BJ (cell line): Measurements from ENCODE around the gene CHST8. TPM values are rescaled to one million over a fixed set of nuclear protein-coding genes. Genes with fewer than 3 reads are reported as not detected.

ENCODE experiments used
- CTCF ChIA-PET: fragments of 350-600 bp; formaldehyde crosslinking; extraction: SDS; loops from one replicate; lab custom pipeline; 2021; ENCODE audit warnings: antibody characterized with exemption, inconsistent platforms; lab: Yijun Ruan, JAX
- POLR2A ChIA-PET: fragments of 300-600 bp; sonication (Branson Sonifier 250); formaldehyde crosslinking; extraction: SDS; loops from one replicate; lab custom pipeline; 2021; ENCODE audit warnings: antibody characterized with exemption; lab: Charles Lee
- DNase-seq: peaks from one replicate; pipeline ENCODE4 v3.0.0-alpha.2; 2011; ENCODE audit warnings: low read depth
- H3K27me3 ChIP-seq: 2 replicates; pipeline ENCODE4 v1.6.0; 2011; ENCODE audit warnings: low read length; ENCODE audit not compliant: control insufficient read depth, insufficient read depth
- H3K36me3 ChIP-seq: 2 replicates; pipeline ENCODE4 v1.5.1; 2011; ENCODE audit warnings: low read length; ENCODE audit not compliant: control insufficient read depth, insufficient read depth
- H3K4me3 ChIP-seq: 2 replicates; pipeline ENCODE4 v1.5.1; 2011; ENCODE audit warnings: low read depth, mild to moderate bottlenecking, control low read depth, low read length
- polyA plus RNA-seq: library from polyadenylated mRNA; depleted of rRNA; stranded (reverse); fragments of >200 nt; gene quantifications from 2 replicates; pipeline ENCODE4 v1.2.3, GENCODE V29; 2011
- TF ChIP-seq, protein P1 (sequence below): IDR thresholded peaks from 2 replicates; pipeline ENCODE4 v1.5.1; 2011; ENCODE audit warnings: low read depth, mild to moderate bottlenecking, control low read depth, inconsistent platforms, low read length, moderate library complexity; ENCODE audit not compliant: insufficient read depth

CHST8 gene
- polyA plus RNA-seq, 1 experiment: 0.09 TPM

DNA sequence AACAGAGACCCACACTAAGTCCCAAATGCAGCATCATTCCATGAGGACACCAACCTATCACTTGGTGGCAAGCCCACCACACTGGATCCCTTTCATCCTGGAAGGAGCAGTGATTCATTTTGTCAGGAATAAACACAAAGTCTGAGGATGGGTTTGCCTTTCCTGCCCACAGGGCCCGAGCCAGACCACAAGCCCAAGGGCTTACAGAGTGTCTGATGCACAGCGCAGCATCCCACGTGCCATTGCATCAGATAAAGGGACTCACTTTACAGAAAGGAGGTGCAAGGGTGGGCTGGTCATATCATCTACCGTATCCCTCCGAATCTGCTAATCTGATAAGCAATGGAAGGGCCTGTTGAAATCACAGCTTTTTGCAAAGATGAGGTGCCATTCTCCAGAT lies 162.7 kb downstream of the CHST8 start:
- ChIA-PET CTCF (interaction anchor here (0.9 to 2.9 kb wide), 5 partner anchors 10 to 312 kb away, joined by 3 to 17 read pairs (median 5); no protein-coding TSS in a partner anchor), POLR2A (no interaction called here)
- peaks cover 2% of the 10 kb centered on the region; the same call in 1 of the 2 replicates for H3K27me3 ChIP-seq

DNA sequence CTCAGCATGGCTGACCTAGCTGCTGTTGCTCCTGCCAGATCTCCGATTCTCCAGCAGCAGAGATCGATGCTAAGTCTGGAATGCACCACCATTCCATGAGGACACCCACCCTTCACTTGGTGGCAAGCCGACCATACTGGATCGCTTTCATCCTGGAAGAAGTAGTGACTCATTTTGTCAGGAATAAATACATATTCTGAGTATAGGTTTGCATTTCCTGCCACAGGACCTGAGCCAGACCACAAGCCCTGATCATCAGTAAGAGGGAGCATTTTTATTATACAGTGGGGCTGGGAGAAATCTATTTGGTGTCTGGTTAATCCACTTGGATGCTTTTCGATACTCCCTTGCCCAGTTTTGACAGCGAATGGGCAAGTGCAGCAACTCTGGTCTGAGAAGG lies 164.0 kb downstream of the CHST8 start:
- TF ChIP-seq, protein P1, sequence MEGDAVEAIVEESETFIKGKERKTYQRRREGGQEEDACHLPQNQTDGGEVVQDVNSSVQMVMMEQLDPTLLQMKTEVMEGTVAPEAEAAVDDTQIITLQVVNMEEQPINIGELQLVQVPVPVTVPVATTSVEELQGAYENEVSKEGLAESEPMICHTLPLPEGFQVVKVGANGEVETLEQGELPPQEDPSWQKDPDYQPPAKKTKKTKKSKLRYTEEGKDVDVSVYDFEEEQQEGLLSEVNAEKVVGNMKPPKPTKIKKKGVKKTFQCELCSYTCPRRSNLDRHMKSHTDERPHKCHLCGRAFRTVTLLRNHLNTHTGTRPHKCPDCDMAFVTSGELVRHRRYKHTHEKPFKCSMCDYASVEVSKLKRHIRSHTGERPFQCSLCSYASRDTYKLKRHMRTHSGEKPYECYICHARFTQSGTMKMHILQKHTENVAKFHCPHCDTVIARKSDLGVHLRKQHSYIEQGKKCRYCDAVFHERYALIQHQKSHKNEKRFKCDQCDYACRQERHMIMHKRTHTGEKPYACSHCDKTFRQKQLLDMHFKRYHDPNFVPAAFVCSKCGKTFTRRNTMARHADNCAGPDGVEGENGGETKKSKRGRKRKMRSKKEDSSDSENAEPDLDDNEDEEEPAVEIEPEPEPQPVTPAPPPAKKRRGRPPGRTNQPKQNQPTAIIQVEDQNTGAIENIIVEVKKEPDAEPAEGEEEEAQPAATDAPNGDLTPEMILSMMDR: no peak
- POLR2A ChIA-PET: no interaction called here
- no peak for DNase-seq

More for the DNA sequence above, 162.7 kb downstream of the CHST8 start:
- Histone ChIP-seq H3K36me3 (no peaks in the 10 kb centered on the region), H3K4me3 (no peak overlapping the region)
- TF ChIP-seq, protein P1: no peak
- no peak for DNase-seq

DNA sequence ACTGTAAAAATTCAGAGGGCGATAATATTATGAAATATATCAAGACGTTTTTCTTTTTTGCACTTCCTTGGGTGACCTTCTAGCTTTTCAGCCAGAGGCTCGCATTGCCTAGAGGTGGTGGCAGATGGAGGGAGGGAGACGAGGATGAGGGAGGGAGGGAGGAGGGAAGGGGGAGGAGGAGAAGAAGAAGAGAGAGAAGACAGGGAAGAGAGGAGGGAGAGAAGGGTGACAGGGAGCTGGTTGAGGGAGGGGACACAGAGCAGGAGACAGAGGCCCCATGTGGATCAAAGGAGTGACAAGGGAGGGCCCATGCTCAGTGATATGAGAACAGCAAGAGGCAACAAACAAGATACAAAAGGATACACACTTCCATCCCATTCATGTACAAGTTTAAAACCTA lies 166.9 kb downstream of the CHST8 start:
- POLR2A ChIA-PET: no interaction called here
- DNase-seq: no peak
- Histone ChIP-seq H3K36me3 (no peaks in the 10 kb centered on the region), H3K27me3 (peaks cover 4% of the 10 kb centered on the region; the same call in 1 of the 2 replicates), H3K4me3 (no peak overlapping the region)
- TF ChIP-seq, protein P1: no peak
- CTCF ChIA-PET: interaction anchor here (0.6 to 7.7 kb wide), 3 partner anchors 11 to 209 kb away, joined by 3 to 57 read pairs (median 9); no protein-coding TSS in a partner anchor

More for the DNA sequence above, 164.0 kb downstream of the CHST8 start:
- H3K27me3 ChIP-seq: no peaks in the 10 kb centered on the region; the same call in 1 of the 2 replicates
- H3K36me3 ChIP-seq: no peaks in the 10 kb centered on the region
- CTCF ChIA-PET: interaction anchor here (0.7 to 7.7 kb wide), 10 partner anchors 8 to 357 kb away, joined by 3 to 57 read pairs (median 4); partner anchors contain the start of gene KCTD15
- no peak overlapping the region for H3K4me3 ChIP-seq

DNA sequence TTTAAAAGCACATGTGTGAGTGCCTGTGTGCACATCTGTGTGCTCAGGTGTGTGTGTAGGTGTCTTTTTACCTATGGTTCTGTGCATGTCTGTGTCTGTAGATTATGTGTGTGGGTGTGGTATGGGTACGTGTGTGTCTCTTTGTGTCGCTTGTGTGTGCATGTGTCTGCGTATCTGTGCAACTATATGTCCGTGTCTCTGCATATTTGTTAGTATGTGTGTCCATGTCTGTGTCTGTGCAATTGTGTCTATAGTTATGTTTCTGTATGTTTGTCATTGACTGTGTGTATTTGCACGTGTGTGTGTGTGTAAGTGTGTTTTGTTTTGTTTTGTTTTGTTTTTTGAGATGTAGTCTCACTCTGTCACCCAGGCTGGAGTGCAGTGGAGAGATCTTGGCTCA lies 167.6 kb downstream of the CHST8 start:
- Histone ChIP-seq H3K36me3 (no peaks in the 10 kb centered on the region), H3K27me3 (peaks cover 4% of the 10 kb centered on the region; the same call in 1 of the 2 replicates), H3K4me3 (no peak overlapping the region)
- CTCF ChIA-PET: interaction anchor here (7.7 kb wide), 1 partner anchor 11 kb away, joined by 57 read pairs; no protein-coding TSS in a partner anchor
- TF ChIP-seq, protein P1: no peak
- no peak for DNase-seq
- POLR2A ChIA-PET: no interaction called here

DNA sequence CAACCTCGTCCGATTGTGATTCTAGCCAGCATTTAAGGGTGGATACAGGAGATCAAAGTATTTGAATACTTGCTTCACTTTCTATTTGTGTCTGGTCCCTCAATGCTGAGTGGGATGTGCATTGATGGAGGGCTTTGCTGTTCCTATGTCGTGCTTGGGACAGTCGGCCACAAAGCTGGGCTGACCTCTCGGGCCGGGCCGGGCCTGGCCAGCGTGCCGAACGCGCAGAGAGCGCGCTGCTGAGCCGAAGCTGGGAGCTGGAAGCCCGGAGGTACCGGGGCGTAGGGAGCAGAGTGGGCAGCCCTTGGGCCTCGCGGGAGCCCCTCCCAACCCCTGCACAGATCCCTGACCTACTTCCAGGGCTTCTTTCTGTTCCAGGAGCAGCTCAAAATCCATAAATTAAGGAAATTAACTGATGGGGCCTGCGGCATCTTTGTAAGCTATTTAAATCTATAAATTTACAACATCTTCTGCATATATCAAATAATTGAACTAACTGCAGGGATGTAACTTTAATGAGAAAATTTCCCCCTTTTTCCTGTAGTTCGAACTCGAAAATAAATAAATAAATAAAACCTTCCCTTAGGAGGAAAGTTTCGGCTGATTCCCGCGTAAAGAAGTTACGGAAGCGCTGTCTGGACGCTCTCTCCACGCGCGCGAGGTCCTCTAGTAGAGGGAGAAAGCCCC lies 173.1 kb downstream of the CHST8 start:
- Histone ChIP-seq H3K4me3 (peak overlapping the region; percentile 69), H3K27me3 (peaks cover 4% of the 10 kb centered on the region; the same call in 1 of the 2 replicates), H3K36me3 (no peaks in the 10 kb centered on the region)
- DNase-seq: no peak
- ChIA-PET POLR2A (no interaction called here), CTCF (interaction anchor here (0.6 to 4.3 kb wide), 20 partner anchors 9 to 364 kb away, joined by 3 to 48 read pairs (median 4); no protein-coding TSS in a partner anchor)
- TF ChIP-seq, protein P1: no peak
